ENCODE data around the gene PRICKLE3.

PRICKLE3 gene

GRCh38 chrX:49206543-49206942 is 20.4 kb upstream of the PRICKLE3 start:
- no peak for DNase-seq

DNA sequence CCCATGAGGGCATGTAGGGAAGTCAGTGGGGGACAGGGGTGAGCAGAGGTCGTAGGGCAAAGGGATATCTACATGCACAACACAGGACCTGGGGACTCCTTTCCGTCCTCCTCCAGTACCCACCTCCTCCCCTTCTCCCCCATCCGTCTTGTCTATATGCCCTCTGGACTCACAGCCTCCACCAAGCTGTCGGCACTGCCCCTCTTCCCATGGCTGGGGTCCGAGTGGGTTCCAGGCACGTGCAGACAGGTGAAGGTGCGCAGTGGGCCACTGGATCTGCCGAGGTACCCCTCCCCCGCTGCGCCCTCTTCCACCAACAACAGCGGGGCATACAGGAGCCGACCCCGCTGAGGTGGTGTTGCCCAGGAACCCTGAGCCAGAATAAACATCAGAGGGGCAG is 19.3 kb upstream of the PRICKLE3 start:
- no peak for DNase-seq

DNA sequence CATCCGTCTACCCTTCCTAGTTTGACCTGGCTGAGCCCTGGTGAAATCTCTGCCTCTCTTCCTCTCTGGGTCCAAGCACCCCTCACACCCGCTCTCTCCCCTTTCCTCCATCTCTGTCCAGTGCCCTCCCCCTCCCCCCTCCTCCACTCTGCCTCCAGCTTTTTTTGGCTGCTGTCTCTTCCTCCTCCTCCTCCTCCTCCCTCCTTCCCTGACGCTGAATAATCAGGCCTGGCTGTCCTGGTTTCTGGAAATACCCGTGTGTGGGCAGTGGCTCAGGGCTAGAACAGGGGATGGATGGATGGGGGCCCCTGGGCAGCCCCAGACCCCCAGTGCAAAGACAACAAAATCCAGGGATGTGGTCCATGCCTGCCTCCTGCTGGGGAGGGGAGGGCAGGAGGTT is 18.5 kb upstream of the PRICKLE3 start:
- DNase-seq = no peak

DNA sequence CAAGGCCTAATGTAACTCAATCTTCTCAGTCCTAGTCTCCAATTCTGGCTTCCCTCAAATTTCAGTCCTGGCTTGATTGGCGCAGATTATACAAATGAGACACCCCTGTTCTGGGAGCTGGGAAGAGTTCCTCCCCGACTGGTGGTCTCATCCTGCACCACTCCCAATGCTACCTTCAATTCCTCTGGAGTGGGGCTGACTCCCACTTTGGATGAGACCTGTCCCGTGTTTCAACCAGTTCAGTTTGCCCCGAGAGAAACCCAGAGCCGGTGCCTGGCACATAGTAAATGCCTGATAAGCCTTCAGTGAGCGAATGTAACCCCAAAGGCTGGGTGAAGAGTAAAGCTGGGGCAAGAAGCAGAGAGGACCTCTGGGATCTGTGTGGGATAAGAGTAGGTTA is 17.8 kb upstream of the PRICKLE3 start:
- DNase-seq = no peak

DNA sequence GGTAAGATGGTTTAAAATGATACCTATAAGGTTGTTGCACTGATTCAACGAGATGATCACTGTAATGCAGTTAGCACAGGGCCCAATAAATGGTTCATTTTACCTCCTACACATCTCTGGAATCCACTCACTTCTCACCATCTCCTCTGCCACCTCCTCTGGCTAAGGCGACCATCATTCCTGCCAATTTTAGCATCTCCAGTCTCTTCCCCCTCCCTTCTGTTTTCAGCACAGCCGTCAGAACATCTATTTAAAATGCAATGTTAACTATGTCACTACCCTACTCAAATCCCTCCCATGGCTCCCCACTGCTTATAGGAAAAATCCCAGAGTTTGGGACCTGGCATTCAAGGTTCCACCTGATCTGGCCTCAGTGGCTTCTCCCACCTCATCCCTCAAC is 17.4 kb upstream of the PRICKLE3 start:
- DNase-seq = no peak

DNA sequence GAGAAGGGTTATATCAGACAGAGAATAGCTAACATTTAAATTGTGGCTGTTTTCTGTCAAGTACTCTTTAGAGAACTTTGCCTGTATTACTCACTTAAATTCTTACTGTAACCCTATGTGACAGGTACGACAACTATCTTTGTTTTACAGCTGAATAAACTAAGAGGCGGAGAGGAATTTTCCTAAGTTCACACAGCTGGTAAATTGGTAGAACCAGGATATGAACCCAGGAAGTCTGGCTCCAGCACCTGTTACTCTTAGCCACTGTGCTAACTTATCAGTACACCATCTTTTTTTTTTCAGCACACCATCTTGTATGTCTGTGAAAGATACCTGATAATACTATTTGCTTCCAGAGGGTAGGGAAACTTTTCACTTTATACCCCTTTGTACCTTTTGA is 15.8 kb upstream of the PRICKLE3 start:
- DNase-seq = no peak

DNA sequence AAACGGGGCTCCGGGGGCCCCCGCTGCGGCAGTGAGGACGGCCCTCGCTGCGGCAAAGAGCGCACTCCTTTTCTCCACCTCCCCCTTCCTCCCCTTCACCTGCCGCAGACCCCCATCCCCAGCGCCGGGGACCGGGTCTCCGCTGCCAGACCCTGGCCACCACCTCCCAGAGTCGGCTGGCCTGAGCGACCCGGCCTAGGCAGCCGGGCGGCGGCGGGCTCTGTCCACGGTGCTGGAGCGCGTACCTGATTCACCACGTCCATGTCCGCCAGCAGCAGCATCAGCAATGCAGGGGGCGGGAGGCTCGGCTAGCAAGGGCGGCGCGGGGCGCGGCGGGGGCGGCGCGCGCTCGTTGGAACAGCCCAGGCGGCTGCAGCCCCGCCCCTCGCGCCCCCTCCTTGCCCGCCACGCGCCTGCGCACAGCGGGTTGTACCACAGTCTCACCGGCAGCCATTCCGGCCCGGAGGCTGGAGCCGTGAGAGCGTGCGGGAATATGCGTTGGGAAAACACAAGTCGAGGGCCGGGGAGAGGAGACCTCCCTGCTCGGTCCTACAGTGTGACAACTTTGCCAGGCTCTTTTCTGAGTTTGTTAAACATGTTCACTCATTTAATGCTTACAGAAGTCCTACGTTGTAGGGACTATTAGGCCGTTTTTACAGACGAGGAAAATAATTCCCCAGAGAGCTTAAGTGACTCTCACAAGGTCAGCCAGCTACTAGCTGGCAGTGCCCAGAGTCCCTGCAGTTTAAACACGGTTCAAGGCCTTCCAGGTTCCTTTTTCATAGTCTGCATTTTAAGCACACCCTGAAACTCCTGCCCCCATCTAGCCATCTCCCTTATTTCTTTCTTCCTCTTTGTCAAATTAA is 14.0 kb upstream of the PRICKLE3 start, which contains the start of gene SYP:
SYP (minus strand) TSS at position 288 of the 866 bp plus-strand sequence; CDS start at position 281, 7 bp downstream.
- DNase-seq = peak; percentile 88

GRCh38 chrX:49199315-49199595 is 13.1 kb upstream of the PRICKLE3 start:
- DNase-seq = no peak

DNA sequence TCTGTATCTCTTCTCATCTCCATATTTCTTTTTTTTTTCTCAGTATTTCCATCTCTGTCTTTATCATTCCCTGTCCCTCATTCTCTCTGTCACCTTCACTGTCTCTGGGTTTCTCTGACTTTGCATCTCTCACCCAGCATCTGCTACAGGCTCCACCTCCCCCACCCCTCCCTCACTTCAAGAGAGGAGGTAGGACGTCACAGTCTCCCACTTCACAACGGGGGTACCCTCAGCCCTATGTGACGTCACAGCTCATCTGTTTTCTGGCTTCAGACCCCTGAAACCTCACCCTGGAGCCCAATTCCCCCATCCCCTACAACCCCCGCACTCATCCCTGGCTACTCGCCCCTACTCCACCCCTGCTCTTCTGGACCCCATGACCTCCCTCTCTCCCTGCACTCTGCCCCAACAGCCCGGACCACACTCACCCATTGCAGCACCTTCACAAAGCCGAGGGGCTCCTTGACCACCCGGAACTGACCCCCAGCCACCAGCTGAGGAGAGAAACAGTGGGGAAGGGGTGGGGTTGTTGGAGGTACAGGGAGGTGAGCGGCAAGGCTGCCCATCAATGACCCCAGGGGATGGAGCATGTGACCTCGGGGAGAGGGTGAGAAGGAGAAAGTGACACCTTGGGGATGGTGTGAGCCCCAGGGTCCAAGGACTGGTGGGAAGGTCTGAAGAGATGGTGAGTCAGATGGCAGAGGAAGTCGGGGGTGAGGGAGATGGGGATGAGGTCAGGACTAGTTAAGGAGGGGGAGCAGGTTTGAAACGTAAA is 12.6 kb upstream of the PRICKLE3 start:
- DNase-seq = no peak

DNA sequence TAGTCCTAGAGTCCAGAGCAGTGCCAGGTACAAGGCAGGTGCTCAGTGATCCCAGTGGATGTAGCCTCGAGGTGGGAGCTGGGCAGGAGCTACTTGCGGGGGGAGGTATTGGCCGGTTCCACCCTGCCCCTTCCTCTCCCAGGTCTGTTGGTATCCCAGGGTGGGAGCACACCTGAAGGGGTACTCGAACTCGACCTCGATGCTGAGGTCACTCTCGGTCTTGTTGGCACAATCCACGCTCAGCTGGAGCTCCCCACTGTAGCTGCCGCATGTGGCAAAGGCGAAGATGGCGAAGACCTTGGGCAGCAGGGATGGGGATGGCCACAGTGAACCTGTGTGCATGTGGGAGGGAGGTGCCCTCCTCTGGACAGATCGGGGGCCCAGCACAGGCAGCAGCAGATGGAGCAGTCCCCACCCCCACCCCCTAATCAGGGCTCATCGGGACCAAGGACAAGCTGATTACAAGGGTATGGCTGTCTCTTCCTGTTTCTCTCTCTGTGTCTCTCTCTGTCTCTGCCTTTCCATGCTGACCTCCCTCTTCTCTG is 11.4 kb upstream of the PRICKLE3 start:
- no peak for DNase-seq

DNA sequence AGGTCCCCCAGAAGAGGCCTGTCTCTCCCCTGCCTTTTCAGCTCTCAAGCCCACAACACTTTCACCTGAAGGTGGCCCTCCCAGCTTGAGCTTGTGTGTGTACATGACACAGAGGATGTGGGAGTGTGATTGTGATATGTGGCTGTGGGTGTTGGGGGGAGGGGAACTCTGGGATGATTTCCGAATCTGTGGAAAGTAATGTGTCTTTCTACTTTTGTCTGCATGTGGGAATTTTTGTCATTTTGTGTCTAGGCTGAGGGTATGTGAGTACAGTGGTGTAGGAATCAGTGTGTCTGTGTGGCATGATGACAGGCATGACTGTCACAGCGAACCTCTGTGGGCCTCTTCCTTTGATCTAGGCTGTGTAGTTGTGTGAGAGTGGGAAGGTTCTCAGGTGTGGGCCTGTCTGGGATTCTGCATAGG is 7.4 kb upstream of the PRICKLE3 start:
- no peak for DNase-seq

GRCh38 chrX:49192722-49193328 is 6.7 kb upstream of the PRICKLE3 start:
- DNase-seq = peak; percentile 59

DNA sequence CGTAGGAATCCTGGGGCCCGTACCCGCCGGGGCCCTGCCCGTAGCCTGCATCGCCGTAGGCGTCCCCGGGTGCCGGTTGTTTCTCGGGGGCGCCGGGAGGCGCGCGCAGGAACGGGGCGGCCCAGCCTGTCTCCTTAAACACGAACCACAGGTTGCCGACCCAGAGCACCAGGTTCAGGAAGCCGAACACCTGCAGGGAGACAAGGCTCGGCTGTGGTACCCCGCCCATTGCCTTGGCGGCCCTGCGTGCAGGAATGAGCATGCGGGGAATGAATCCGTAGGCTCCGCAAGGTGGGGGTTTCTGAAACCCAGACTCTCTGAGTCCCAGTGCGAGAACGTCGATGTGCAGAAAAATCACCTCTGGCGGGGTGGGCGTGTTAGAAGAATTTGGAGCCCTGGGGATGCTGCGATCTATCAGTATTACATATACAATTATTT is 5.4 kb upstream of the PRICKLE3 start:
- no peak for DNase-seq

- DNase-seq = peak; percentile 78
Observed at GRCh38 chrX:49190821-49191573, 4.8 kb upstream of the PRICKLE3 start.

DNA sequence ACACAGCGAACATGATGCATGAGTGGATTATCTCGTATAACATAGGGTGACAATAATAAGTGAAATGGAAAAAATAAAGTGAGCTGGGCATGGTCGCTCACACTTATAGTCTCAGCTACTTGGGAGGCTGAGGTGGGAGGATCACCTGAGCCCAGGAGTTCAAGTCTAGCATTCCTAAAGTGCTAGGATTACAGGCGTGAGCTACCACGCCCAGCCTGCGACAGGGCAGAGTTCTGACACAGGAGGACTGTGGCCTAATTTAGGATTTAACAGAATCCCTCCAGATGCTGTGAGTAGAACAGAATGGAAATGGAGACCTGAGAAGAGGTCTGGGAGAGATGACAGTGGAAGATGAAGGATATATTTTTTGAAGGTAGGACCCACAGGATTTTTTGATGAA is 3.4 kb upstream of the PRICKLE3 start:
- no peak for DNase-seq

DNA sequence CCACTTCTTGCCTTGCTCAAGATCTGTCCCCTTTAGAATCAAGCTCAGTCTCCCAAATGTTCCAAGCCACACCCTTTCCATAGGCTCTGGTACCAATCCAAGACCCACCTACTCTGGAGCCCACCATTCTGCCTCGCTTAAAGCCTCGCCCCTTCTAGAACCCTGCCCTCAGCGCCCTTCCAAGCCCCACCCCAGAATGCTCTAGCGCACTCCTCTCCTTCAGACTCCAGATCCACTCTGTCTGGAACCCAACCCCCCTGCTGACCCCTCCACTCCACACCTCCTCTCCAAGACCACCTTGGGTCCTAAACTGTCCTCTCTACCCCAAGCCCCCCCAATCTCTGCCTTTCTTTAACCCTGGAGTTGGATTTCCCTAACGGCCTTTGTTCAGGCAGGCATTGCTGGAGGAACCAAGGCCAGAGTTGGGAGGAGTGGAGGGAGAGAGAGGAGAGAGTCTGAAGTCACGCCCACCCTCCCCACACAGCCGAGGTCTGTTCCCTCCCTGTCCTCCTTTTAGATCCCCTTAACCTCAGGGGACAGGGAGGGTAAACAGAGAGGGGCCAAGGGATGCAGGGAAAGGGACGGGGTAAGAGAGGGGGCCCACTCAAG is 2.4 kb upstream of the PRICKLE3 start:
- no peak for DNase-seq

- no peak for DNase-seq
Observed at GRCh38 chrX:49187526-49187925, 1.4 kb upstream of the PRICKLE3 start.

DNA sequence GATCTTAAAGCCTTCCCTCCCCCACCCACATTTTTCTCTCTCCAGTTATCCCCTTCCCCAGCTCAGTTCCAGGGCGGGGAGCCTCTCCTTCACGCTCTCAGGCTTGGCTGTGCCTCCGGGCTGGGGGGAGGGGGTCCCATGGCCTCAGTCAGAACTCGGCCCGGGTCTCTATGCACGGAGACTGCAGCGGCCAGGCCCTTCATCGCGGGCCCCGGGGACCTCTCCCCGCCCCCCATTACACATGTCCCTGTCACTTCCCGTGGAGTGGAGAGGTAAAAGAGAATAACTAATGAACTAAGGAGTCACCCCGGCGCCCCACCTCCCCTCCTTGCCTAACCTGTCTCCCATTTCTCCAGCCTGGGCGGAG is 838 bp upstream of the PRICKLE3 start:
- DNase-seq = no peak

- DNase-seq = peak; percentile 65
Observed at GRCh38 chrX:49184294-49185281, 1.6 kb downstream of the PRICKLE3 start.

- DNase-seq = no peak
Observed at GRCh38 chrX:49183701-49184281, 2.4 kb downstream of the PRICKLE3 start.

- no peak for DNase-seq
Observed at GRCh38 chrX:49179358-49179757, 6.8 kb downstream of the PRICKLE3 start.

All from stimulated activated CD8-positive, alpha-beta memory T cell treated with anti-CD3 and anti-CD28 coated beads, Interleukin-4, amount 100 ng/mL, for 48 hours (primary cell).